Left renal pelvis (tissue), 4 donors: Measurements from ENCODE around the gene SLC25A45. TPM values are rescaled to one million over a fixed set of nuclear protein-coding genes. Genes with fewer than 3 reads are reported as not detected.
"Not testable (repeated sequence)": the region's sequence is repeated elsewhere in the genome, so short reads cannot be mapped to it uniquely, and the experiment has no call there.

Source experiments
- DNase-seq, 4 donors: peaks; one replicate each; pipeline ENCODE4 v3.0.0-alpha.2; 2013; ENCODE audit warnings: low read depth in 4 of 4, low spot score in 3 of 4
- polyA plus RNA-seq, 4 donors: library from polyadenylated mRNA; unstranded; fragments of 120-200 nt; gene quantifications; one replicate each; pipeline ENCODE4 v1.2.1, GENCODE V29; 2013; ENCODE audit not compliant: insufficient read length in 4 of 4

Gene SLC25A45
- polyA plus RNA-seq, 4 donors = 4.2 to 9.2 (median 6.1) TPM

GRCh38 chr11:65421794-65422632 lies 39.6 kb upstream of the SLC25A45 start:
- peak; percentile 81 to 93 (median 92) for DNase-seq

GRCh38 chr11:65420979-65421793 lies 38.7 kb upstream of the SLC25A45 start:
- no peak for DNase-seq

- DNase-seq = no peak
Observed at GRCh38 chr11:65420506-65420905, 38.1 kb upstream of the SLC25A45 start.

- no peak for DNase-seq
Observed at GRCh38 chr11:65419772-65420481, 37.5 kb upstream of the SLC25A45 start.

- no peak for DNase-seq
Observed at GRCh38 chr11:65419460-65419771, 37.0 kb upstream of the SLC25A45 start.

- peak; percentile 86 to 94 (median 90) for DNase-seq
Observed at GRCh38 chr11:65418681-65419459, 36.4 kb upstream of the SLC25A45 start.

- no peak for DNase-seq
Observed at GRCh38 chr11:65418431-65418680, 35.9 kb upstream of the SLC25A45 start.

GRCh38 chr11:65417702-65418430 lies 35.4 kb upstream of the SLC25A45 start:
- no peak for DNase-seq

GRCh38 chr11:65416841-65417701 lies 34.6 kb upstream of the SLC25A45 start:
- DNase-seq = no peak

GRCh38 chr11:65416341-65416824 lies 33.9 kb upstream of the SLC25A45 start:
- DNase-seq = no peak

GRCh38 chr11:65415499-65416340 lies 33.3 kb upstream of the SLC25A45 start:
- DNase-seq = no peak

GRCh38 chr11:65414776-65415498 lies 32.5 kb upstream of the SLC25A45 start:
- no peak for DNase-seq

- not testable (repeated sequence) for DNase-seq
Observed at GRCh38 chr11:65413077-65413664, 30.7 kb upstream of the SLC25A45 start.

- no peak for DNase-seq
Observed at GRCh38 chr11:65412271-65413076, 30.0 kb upstream of the SLC25A45 start.

- no peak for DNase-seq
Observed at GRCh38 chr11:65411681-65412070, 29.2 kb upstream of the SLC25A45 start.
